ENCODE results near the gene PPP6R3. TPM values are rescaled to one million over a fixed set of nuclear protein-coding genes. Genes with fewer than 3 reads are reported as not detected.

PPP6R3 gene
- polyA plus RNA-seq, 1 of the 3 experiments (the other 2 are of a cell fraction), result 28.1 TPM

DNA sequence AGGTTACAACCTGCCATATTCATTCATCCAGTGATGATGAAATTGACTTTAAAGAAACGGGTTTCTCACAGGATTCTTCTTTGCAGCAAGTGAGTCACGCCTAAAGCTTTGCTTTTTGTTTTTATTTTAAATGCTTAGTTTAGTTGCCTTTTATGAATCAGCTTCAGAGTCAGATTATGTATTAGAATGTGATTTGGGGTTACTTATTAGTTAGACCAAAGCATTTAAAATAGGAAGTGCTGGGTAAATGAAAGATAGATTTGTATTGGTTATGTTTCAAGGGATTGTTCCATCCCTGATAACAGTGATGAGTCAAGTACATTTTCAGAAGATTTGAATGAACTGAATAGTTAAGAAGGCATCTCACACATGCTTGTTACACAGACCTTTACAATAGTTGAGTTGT, 122.5 kb downstream of the PPP6R3 start:
- H3F3A ChIP-seq (replicated peaks; ENCODE audit: insufficient read depth), result peaks cover 19% of the 10 kb centered on the region
- DNase-seq, result no peak
- peaks cover 3% of the 10 kb centered on the region; the same call in 1 of the 2 replicates for H4K20me1 ChIP-seq (ENCODE audit: insufficient read depth)
- peaks cover 2 to 14% of the 10 kb centered on the region in 2 experiments; a peak in 2 of 4 replicates for H3K4me1 ChIP-seq (ENCODE audit: control insufficient read depth in 1 of 2, insufficient read depth in 2 of 2, low read depth in 1 of 2, low read length in 1 of 2)
- no peaks in the 10 kb centered on the region for H3K27me3 ChIP-seq (ENCODE audit: insufficient read depth)
- CTCF ChIA-PET, result interaction anchor here (0.9 to 2.9 kb wide), 11 partner anchors 12 to 534 kb away, joined by 3 to 15 read pairs (median 4); no protein-coding TSS in a partner anchor
- peak overlapping the region in 1 of 2 experiments; percentile 31; a peak in 1 of 4 replicates for H3K27ac ChIP-seq (ENCODE audit: low read depth in 2 of 2, low read length in 1 of 2)
- H3K9me3 ChIP-seq, result no peaks in the 10 kb centered on the region
- peaks cover 28% of the 10 kb centered on the region; the same call in 1 of the 2 replicates for H3K79me2 ChIP-seq (ENCODE audit: insufficient read depth)
- H3K9ac ChIP-seq, result no peak overlapping the region
- TF ChIP-seq FOSL2 (IDR thresholded peaks at IDR 0.05; ENCODE audit: borderline replicate concordance, low read depth) (no peak), ELF1 (IDR thresholded peaks at IDR 0.05) (no peak), EP300 (IDR thresholded peaks at IDR 0.05; ENCODE audit: borderline replicate concordance in 1 of 2, low read depth in 1 of 2, low read length in 1 of 2) (no peak), RFX5 (IDR thresholded peaks at IDR 0.05; ENCODE audit: low read length) (no peak), CHD2 (IDR thresholded peaks at IDR 0.05; ENCODE audit: low read length, partially characterized antibody) (no peak)
- H3K4me2 ChIP-seq, result no peak overlapping the region
- POLR2A ChIA-PET, result no interaction called here
- no peak overlapping the region for H2AFZ ChIP-seq (ENCODE audit: low read depth)
- no peaks in the 10 kb centered on the region for H3K9me2 ChIP-seq
- 66% methylated on average over 2 of the region's 2 CpGs for WGBS (ENCODE audit: low lambda C conversion rate)
- H3K36me3 ChIP-seq (replicated peaks in 1 of 2; ENCODE audit: control insufficient read depth in 1 of 2, insufficient read depth in 2 of 2, low read length in 1 of 2), result peaks cover 68 to 76% of the 10 kb centered on the region in 2 experiments
- H3K4me3 ChIP-seq (ENCODE audit: low read depth in 2 of 2, low read length in 1 of 2), result no peak overlapping the region

DNA sequence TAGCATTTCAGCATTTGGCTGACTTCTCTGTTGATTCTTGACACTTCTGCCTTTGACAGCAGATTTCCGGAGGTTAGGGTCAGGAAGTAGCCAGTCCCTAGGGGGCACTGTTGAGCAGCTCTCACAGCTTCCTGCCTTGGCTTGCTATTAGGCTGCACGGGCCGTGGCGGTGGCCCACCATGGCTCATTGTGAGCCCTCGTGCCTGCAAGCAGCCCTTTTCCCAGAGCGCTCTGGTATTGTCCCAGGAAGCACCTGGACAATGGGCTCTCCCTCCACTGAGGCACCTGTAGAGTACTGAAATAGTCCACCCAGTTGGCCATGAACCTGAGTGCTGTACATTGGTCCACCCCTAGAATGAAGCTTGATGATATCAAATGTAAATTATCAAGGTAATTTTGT, 123.5 kb downstream of the PPP6R3 start:
- Histone ChIP-seq H3K27ac (ENCODE audit: low read depth in 2 of 2, low read length in 1 of 2) (no peak overlapping the region), H3K79me2 (ENCODE audit: insufficient read depth) (peaks cover 29% of the 10 kb centered on the region; the same call in 1 of the 2 replicates)
- CTCF ChIA-PET, result interaction anchor here (0.5 to 2.9 kb wide), 26 partner anchors 8 to 533 kb away, joined by 3 to 15 read pairs (median 4); no protein-coding TSS in a partner anchor

More for the DNA sequence above, 123.5 kb downstream of the PPP6R3 start:
- no peak overlapping the region for H3K4me3 ChIP-seq (ENCODE audit: low read depth in 2 of 2, low read length in 1 of 2)
- H3K9me3 ChIP-seq, result no peaks in the 10 kb centered on the region
- H3K4me1 ChIP-seq (ENCODE audit: control insufficient read depth in 1 of 2, insufficient read depth in 2 of 2, low read depth in 1 of 2, low read length in 1 of 2), result peaks cover 2 to 14% of the 10 kb centered on the region in 2 experiments; a peak in 2 of 4 replicates
- TF ChIP-seq, protein P1, sequence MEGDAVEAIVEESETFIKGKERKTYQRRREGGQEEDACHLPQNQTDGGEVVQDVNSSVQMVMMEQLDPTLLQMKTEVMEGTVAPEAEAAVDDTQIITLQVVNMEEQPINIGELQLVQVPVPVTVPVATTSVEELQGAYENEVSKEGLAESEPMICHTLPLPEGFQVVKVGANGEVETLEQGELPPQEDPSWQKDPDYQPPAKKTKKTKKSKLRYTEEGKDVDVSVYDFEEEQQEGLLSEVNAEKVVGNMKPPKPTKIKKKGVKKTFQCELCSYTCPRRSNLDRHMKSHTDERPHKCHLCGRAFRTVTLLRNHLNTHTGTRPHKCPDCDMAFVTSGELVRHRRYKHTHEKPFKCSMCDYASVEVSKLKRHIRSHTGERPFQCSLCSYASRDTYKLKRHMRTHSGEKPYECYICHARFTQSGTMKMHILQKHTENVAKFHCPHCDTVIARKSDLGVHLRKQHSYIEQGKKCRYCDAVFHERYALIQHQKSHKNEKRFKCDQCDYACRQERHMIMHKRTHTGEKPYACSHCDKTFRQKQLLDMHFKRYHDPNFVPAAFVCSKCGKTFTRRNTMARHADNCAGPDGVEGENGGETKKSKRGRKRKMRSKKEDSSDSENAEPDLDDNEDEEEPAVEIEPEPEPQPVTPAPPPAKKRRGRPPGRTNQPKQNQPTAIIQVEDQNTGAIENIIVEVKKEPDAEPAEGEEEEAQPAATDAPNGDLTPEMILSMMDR (IDR thresholded peaks at IDR 0.05), result peak; percentile 67
- TF ChIP-seq, protein P2, sequence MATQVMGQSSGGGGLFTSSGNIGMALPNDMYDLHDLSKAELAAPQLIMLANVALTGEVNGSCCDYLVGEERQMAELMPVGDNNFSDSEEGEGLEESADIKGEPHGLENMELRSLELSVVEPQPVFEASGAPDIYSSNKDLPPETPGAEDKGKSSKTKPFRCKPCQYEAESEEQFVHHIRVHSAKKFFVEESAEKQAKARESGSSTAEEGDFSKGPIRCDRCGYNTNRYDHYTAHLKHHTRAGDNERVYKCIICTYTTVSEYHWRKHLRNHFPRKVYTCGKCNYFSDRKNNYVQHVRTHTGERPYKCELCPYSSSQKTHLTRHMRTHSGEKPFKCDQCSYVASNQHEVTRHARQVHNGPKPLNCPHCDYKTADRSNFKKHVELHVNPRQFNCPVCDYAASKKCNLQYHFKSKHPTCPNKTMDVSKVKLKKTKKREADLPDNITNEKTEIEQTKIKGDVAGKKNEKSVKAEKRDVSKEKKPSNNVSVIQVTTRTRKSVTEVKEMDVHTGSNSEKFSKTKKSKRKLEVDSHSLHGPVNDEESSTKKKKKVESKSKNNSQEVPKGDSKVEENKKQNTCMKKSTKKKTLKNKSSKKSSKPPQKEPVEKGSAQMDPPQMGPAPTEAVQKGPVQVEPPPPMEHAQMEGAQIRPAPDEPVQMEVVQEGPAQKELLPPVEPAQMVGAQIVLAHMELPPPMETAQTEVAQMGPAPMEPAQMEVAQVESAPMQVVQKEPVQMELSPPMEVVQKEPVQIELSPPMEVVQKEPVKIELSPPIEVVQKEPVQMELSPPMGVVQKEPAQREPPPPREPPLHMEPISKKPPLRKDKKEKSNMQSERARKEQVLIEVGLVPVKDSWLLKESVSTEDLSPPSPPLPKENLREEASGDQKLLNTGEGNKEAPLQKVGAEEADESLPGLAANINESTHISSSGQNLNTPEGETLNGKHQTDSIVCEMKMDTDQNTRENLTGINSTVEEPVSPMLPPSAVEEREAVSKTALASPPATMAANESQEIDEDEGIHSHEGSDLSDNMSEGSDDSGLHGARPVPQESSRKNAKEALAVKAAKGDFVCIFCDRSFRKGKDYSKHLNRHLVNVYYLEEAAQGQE (IDR thresholded peaks at IDR 0.05; ENCODE audit: low read depth, low read length), result no peak
- TF ChIP-seq FOSL2 (IDR thresholded peaks at IDR 0.05; ENCODE audit: borderline replicate concordance, low read depth) (no peak), RAD21 (IDR thresholded peaks at IDR 0.05; ENCODE audit: low read length) (peak; percentile 57), SMC3 (IDR thresholded peaks at IDR 0.05; ENCODE audit: low read depth, low read length) (peak; percentile 9; the same call in 1 of the 2 replicates)
- peaks cover 3% of the 10 kb centered on the region; the same call in 1 of the 2 replicates for H4K20me1 ChIP-seq (ENCODE audit: insufficient read depth)
- POLR2A ChIA-PET, result no interaction called here
- H3K27me3 ChIP-seq (ENCODE audit: insufficient read depth), result no peaks in the 10 kb centered on the region
- peak; percentile 55 for DNase-seq
- 80% methylated on average over 5 of the region's 6 CpGs for whole genome bisulfite sequencing (ENCODE audit: low lambda C conversion rate)
- no peaks in the 10 kb centered on the region for H3K9me2 ChIP-seq
- H3K4me2 ChIP-seq, result no peak overlapping the region
- H3K36me3 ChIP-seq (replicated peaks in 1 of 2; ENCODE audit: control insufficient read depth in 1 of 2, insufficient read depth in 2 of 2, low read length in 1 of 2), result peaks cover 65 to 66% of the 10 kb centered on the region in 2 experiments
- peaks cover 19% of the 10 kb centered on the region for H3F3A ChIP-seq (replicated peaks; ENCODE audit: insufficient read depth)
- H2AFZ ChIP-seq (ENCODE audit: low read depth), result no peak overlapping the region
- no peak overlapping the region for H3K9ac ChIP-seq

Measured in SK-N-SH (cell line).